K562 (cell line): ENCODE measurements around the gene PTPRC.

Experiments used
- HDAC6 ChIP-seq: IDR thresholded peaks from 2 replicates; pipeline ENCODE4 v1.6.1; 2012; ENCODE audit warnings: low read depth, mild to moderate bottlenecking, control low read depth, inconsistent platforms, low read length, moderate library complexity
- MTA3 ChIP-seq: fragments of 450-650 bp; formaldehyde crosslinking; IDR thresholded peaks from 2 replicates; pipeline ENCODE4 v1.6.1; 2017; ENCODE audit warnings: mild to moderate bottlenecking, borderline replicate concordance
- NR1H2 ChIP-seq: sonication (generic); formaldehyde crosslinking; IDR thresholded peaks from 2 replicates; pipeline ENCODE4 v1.4.0; 2020; ENCODE audit warnings: mild to moderate bottlenecking, missing genetic modification reagents
- RAD21 ChIP-seq, 2 experiments: fragments of 250-450 bp in 1 of 2; fragments of 450-650 bp in 1 of 2; sonication (Bioruptor Pico) in 1 of 2; formaldehyde crosslinking in 1 of 2; IDR thresholded peaks in 1 of 2; conservative IDR thresholded peaks in 1 of 2; 2 replicates each; pipeline versions ENCODE4 v1.4.0 to v1.8.0; 2020 to 2022; ENCODE audit warnings: mild to moderate bottlenecking in 2 of 2, moderate library complexity in 1 of 2
- ZFPM2 ChIP-seq: fragments of 250-450 bp; sonication (Bioruptor Pico); IDR thresholded peaks from 2 replicates; pipeline ENCODE4 v1.5.1; 2022; ENCODE audit warnings: mild to moderate bottlenecking
- ZNF134 ChIP-seq: fragments of 250-450 bp; sonication (Bioruptor Pico); conservative IDR thresholded peaks from 2 replicates; pipeline ENCODE4 v1.4.0; 2020
- ZSCAN29 ChIP-seq: fragments of 450-650 bp; IDR thresholded peaks from 2 replicates; pipeline ENCODE4 v1.6.1; 2017
- TF ChIP-seq, protein P1 (sequence below): fragments of 150-350 bp; conservative IDR thresholded peaks from 2 replicates; pipeline ENCODE4 v1.6.1; 2014; ENCODE audit warnings: low read length

DNA sequence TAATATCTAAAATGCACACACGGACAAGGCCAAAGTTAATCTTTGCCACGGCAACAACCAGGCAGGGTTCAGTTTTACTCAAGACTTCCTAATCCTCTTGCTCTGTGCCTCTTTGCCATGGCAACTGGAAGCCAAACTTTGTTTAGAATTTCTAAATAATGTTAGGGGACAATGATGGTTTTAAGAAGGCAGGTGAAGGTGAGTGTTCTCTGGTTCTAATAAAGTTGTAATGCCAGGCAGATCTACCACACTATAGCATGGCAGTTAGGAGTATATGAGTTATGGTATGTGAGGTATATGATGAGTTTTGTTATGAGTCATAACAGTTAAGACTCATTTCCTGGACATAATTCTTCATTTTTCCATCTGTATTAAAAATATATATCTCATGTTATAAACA is 2.7 kb downstream of the PTPRC start:
- TF ChIP-seq NR1H2 (CRISPR knock-in tag), result no peak
- TF ChIP-seq ZNF134, result no peak
- TF ChIP-seq RAD21 (CRISPR knock-in tag; conservative IDR thresholded peaks at IDR 0.05 in 1 of 2, IDR thresholded peaks at IDR 0.05 in 1 of 2), result no peak
- no peak for TF ChIP-seq HDAC6
- TF ChIP-seq ZSCAN29, result no peak
- TF ChIP-seq ZFPM2 (CRISPR knock-in tag), result no peak
- TF ChIP-seq, protein P1, sequence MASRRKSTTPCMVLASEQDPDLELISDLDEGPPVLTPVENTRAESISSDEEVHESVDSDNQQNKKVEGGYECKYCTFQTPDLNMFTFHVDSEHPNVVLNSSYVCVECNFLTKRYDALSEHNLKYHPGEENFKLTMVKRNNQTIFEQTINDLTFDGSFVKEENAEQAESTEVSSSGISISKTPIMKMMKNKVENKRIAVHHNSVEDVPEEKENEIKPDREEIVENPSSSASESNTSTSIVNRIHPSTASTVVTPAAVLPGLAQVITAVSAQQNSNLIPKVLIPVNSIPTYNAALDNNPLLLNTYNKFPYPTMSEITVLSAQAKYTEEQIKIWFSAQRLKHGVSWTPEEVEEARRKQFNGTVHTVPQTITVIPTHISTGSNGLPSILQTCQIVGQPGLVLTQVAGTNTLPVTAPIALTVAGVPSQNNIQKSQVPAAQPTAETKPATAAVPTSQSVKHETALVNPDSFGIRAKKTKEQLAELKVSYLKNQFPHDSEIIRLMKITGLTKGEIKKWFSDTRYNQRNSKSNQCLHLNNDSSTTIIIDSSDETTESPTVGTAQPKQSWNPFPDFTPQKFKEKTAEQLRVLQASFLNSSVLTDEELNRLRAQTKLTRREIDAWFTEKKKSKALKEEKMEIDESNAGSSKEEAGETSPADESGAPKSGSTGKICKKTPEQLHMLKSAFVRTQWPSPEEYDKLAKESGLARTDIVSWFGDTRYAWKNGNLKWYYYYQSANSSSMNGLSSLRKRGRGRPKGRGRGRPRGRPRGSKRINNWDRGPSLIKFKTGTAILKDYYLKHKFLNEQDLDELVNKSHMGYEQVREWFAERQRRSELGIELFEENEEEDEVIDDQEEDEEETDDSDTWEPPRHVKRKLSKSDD, result no peak
- TF ChIP-seq MTA3, result no peak
